Kidney tubule cell (primary cell): ENCODE results near the gene DHRS7B.
"Not testable (repeated sequence)": the region's sequence is repeated elsewhere in the genome, so short reads cannot be mapped to it uniquely, and the experiment has no call there.

Experiments
- DNase-seq: peaks from one replicate; pipeline ENCODE4 v3.0.0-alpha.2; 2018; ENCODE audit warnings: low spot score

The DHRS7B gene

DNA sequence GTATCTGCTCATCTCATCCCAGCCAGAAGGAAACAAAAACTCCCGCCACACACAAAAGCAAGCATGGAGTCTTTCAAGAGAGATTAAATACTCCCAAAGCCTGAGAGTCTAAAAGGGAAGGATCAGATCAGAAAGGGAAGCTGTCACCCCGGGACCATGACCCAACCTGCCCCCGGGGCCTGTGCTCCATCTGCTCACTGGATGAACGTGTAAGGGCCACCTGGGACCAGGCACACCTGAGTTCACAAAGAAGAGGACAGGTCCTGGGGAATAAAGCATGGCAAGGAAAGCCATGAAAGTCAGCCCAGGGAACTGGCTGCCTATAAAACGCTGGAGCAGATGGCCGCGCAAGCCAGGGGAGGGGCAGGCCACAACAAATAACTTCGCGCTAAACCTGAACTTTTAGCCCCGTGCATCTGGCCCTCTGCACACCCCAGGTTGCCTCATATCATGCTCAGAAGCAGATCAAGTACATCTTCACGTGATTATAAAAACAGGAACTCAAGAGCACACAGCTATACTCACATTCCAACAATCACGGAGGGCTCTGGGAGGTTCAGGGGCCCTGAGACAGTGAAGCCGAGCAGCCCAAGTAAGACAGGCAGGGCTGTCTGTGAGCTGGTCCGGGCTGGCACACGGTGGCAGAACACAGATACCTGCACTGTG, 83.8 kb downstream of the DHRS7B start:
- DNase-seq = no peak

- peak; percentile 51 for DNase-seq
Measured at GRCh38 chr17:21211825-21212479, 85.2 kb downstream of the DHRS7B start.

DNA sequence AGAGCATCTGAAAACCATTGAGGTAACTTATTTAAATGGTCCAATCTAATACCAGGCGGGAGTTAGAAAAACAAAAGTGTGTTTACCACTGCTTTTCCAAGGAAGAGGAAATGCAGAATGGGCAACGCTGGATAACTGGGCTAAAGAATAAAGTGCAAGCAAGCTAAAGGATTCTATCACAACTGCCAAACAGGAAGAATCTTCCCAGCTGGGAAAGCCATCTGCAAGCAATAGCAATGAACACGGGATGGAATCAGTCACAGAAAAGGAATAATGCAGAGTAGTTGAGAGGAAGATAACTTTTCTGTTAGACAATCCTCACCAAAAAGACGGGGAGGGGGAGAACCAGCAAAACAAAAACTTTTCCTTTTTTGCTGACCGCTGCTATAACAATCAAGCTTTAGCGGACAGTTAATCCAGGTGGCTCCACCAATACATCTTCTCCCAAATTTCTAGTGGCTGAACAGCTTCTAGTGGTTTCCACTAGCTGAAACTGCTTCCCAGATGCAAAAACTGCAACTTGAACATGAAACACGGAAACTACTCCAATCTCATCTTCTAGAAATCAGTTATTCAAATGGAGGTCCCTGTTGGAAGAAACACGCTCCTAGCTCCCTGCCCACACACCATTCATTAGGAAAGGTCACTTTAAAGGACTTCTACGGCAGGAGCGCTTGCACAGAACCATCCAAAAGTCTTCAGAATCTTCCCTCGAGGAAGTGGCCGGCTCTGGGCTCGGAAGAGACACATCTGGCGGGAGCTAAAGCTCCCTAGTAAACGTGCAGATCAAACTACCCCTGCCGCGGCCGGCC, 86.3 kb downstream of the DHRS7B start:
- no peak for DNase-seq

DNA sequence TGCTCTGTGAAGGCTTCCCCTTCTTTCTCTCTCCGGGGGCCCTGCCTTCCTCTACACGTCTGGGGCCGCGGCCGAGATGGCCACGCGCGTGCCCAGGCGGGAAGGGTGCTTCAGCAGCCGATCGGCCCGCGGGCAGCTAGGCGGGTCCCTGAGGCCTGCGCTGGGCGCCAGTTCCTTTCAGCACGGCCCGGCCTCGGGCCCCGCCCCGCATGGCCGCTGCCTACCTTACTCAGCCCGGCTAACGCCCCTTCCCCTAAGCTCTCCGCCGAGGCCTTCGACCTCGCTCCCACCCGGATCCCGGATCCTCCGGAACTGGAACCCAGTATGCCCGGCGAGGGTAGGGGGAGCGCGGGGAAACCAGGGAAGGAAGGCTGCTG, 86.9 kb downstream of the DHRS7B start:
- peak; percentile 42 for DNase-seq

GRCh38 chr17:21214015-21214776, 87.4 kb downstream of the DHRS7B start, which contains the start of gene TMEM11:
Gene TMEM11 (minus strand): TSS chr17:21214161. CDS start chr17:21214152, 9 bp downstream.
- peak; percentile 96 for DNase-seq

DNA sequence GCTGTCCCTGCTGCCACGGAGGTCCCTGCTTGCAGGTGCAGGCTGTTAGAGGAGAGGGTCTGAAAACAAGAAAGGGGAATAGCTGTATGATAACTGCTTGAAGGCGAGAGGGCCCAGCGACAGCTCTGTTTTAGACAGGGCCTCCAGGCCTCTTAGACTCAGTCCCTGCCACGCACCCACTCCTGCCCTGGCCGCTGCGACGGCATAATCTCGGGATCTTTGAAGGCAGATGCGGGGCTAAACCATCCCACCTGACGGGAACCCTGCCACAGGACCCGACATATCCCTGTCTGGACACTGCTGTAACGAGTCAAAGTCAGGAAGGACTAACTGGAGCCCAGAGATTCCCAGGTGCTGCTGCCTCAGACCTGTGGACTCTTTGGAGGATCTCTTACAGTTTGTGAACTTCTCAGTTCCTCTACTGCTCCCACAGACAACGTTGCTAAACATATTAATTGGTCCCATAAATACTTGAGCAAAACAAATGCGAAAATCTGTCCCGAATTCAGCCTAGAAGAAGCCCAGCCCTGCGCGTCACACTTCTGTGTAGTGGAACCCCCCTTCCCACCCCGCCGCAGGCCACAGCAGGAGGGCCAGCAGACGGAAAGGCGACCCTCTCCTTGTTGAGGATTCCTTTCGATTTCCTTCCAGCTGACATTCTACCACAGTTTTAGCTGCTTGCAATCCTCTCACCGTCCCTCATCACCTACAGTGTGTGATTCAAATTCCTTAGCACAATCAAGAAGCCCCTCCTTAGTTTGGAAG, 88.2 kb downstream of the DHRS7B start:
- DNase-seq = no peak

GRCh38 chr17:21215935-21216334, 89.2 kb downstream of the DHRS7B start:
- DNase-seq = peak; percentile 44

DNA sequence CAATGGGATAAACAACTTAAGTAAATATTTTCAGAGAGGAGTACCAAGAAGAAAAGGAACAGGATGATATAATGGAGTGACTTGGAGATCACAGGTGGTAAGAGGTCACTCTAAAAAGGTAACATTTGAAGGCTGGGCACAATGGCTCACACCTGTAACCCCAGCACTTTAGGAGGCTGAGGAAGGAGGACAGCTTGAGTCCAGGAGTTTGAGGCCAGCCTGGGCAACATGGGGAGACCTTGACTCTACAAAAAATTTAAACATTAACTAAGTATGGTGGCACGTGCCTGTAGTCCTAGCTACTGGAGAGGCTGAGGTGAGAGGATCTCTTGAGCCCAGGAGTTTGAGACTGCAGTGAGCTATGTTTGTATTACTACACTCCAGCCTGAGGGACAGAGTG, 90.6 kb downstream of the DHRS7B start:
- DNase-seq = no peak

- DNase-seq = no peak
Measured at GRCh38 chr17:21218101-21218500, 91.3 kb downstream of the DHRS7B start.

GRCh38 chr17:21218831-21219380, 92.1 kb downstream of the DHRS7B start:
- DNase-seq = no peak

DNA sequence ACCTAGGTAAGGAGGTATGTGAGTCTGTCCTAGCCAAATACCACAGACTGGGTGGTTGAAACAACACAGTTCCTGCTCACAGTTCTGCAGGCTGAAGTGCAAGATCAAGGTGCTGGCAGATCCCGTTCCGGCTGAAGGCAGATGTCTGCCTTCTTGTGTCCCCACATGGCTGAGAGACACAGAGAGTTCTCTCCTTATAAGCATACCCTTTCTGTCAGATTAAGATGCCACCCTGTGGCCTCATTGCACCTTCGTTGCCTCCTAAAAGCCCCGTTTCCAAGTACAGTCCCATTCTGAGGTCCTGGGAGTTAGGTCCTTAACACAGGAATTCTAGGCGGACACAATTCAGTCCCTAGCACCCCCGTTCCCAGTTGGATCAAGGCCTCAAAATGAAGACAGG, 96.3 kb downstream of the DHRS7B start:
- no peak for DNase-seq

DNA sequence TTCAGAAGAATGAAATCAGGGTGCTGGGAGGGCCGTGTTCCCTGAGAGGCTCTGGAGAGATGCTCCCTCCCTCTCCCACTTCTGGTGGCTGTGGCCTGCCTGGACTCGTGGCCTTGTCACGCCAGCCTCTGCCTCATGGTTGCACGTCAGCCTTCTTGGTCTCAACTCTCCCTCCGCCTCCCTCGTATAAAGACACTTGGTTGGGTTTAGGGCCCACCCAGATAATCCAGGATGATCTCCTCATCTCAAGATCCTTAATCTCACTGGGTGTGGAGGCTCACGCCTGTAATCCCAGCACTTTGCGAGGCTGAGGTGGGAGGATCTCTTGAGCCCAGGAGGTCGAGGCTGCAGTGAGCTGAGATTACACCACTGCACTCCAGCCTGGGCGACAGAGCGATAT, 100.5 kb downstream of the DHRS7B start:
- not testable (repeated sequence) for DNase-seq

DNA sequence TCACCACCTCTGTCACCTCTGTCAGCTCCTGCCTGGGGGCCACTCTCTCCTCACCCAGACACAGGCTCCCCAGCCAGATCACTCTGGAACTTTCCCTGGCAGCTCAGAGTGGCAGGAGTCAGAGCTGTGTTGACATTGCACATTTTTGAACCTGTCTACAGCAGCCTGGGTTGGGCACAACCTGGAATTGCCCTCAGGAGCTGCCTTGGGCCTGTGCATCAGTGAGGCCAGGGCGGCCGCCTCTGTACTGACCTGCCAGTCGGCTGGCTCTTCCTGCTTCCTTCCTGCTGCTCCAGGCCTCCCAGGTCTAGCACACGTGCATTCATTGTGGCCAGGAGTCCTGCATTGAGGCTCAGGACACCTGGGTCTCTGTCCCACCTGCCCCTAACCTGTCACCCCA, 101.3 kb downstream of the DHRS7B start:
- peak; percentile 13 for DNase-seq

- no peak for DNase-seq
Measured at GRCh38 chr17:21228845-21229244, 102.1 kb downstream of the DHRS7B start.

- no peak for DNase-seq
Measured at GRCh38 chr17:21231533-21231932, 104.8 kb downstream of the DHRS7B start.

- DNase-seq = no peak
Measured at GRCh38 chr17:21232033-21232749, 105.4 kb downstream of the DHRS7B start.

DNA sequence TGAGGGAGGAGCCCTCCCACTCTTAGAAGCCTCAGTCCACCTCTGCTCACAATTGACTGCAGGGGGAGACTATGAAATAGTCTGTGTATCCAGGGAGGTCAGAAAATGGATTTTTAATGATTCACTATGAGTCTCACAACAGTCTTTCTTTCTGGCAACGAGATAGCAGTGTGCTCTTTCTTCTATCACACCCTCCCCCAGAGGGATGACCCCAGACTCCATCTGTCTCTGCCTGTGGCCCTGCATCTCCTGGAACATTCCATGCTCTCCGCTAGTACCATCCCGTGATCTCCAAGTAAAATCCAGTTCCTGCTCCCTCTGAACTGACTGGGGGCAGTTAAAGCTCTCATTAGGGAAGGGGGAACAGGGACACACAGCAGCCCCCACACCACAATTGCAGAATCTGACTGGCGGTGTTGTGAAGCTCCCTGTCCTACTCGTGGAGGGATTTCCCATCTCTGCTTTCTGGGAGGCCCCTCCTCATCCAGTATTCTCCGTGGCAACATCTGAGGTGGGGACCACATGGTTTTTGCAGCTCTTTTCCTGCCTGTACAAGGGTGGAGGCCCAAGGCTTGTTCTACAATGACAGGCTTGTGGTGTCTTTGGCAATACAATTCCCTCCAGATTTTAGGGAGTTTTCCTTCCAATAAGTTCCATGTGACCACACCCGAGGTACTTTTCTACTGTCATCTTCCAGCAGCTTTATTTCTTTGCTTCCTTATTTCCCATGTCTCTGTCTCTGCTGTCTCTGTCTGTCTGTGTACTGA, 107.0 kb downstream of the DHRS7B start:
- no peak for DNase-seq

- DNase-seq = no peak
Measured at GRCh38 chr17:21235921-21236320, 109.2 kb downstream of the DHRS7B start.

DNA sequence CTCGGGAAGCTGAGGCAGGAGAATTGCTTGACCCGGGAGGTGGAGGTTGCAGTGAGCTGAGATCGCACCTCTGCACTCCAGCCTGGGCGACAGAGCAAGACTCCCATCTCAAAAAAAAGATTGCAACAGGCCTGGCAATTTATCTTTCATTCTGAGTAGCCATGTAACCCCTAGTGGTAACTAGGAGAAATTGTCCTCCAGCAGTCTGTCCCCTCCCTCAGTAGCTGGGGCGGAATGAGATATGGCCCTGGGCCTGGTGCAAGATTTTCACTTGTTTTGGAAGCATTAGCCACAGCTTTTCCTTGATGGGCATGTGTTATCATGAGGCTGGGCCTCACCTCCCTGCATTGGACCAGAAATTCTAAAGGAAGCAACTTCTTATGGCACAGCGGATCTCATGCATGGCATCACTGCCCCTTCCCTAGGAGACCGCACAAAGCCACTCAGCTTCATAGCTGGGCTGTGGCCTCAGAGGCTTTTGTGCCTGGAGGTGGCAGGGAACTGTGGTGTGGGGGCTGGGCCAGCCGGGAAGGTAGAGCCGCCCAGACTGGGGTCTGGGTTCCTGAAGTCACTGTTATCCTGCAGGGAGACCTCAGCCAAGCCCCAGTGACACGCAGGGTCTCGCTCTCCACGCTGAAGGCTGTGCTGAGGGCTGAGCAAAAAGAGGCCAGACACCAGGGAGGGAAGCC, 113.1 kb downstream of the DHRS7B start:
- peak; percentile 29 for DNase-seq
